ENCODE measurements around the gene SRL. TPM values are rescaled to one million over a fixed set of nuclear protein-coding genes. Genes with fewer than 3 reads are reported as not detected.

SRL gene
- total RNA-seq, 1 experiment from 2014 or later, result 0.11 TPM

DNA sequence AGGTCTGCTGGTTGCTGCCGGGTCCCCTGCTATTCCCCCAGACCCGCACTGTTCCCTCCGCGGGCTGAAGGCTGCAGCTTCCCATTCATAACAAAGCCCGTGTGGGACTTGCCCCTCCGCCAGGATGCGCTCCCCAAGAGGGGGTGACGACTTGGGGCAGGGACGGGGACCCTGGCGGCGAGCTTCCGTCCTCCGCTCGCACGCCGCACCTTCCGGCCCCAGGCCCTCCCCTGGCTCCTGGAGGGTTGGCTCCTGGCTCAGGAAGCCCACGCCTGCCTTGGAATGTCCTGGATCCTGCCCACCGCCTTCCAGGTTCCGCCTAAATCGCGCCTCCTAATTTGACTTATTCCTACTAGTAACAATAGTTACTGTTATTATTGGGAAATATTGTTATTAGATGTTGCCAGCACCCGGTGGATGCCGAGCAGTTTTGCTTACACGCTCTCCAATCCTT lies 32.0 kb upstream of the SRL start:
- H3K9me3 Mint-ChIP-seq, result no peaks in the 10 kb centered on the region
- ATAC-seq (peak; percentile 57), DNase-seq (ENCODE audit: low spot score) (peak; percentile 86)
- peaks cover 14% of the 10 kb centered on the region for H3K4me1 Mint-ChIP-seq
- H3K27ac Mint-ChIP-seq, result peak overlapping the region; percentile 97
- no peaks in the 10 kb centered on the region for H3K27me3 Mint-ChIP-seq (ENCODE audit: low read depth)
- H3K4me3 Mint-ChIP-seq, result peak overlapping the region; percentile 84
- ChIA-PET CTCF (interaction anchor here (0.6 to 5.4 kb wide), 41 partner anchors 9 to 358 kb away, joined by 3 to 70 read pairs (median 6); partner anchors contain the start of gene GLIS2), POLR2A (interaction anchor here (0.6 to 2.5 kb wide), 17 partner anchors 12 to 158 kb away, joined by 3 to 22 read pairs (median 5); partner anchors contain the start of genes ADCY9 and PAM16)
- H3K36me3 Mint-ChIP-seq, result no peaks in the 10 kb centered on the region
- TF ChIP-seq, protein P1, sequence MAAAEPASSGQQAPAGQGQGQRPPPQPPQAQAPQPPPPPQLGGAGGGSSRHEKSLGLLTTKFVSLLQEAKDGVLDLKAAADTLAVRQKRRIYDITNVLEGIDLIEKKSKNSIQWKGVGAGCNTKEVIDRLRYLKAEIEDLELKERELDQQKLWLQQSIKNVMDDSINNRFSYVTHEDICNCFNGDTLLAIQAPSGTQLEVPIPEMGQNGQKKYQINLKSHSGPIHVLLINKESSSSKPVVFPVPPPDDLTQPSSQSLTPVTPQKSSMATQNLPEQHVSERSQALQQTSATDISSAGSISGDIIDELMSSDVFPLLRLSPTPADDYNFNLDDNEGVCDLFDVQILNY (CRISPR knock-in tag; IDR thresholded peaks at IDR 0.05), result peak; percentile 77; the same call in 1 of the 2 replicates
- TF ChIP-seq, protein P2, sequence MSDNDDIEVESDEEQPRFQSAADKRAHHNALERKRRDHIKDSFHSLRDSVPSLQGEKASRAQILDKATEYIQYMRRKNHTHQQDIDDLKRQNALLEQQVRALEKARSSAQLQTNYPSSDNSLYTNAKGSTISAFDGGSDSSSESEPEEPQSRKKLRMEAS (CRISPR knock-in tag; IDR thresholded peaks at IDR 0.05), result peak; percentile 70
- 0 out of 2 replicates have a peak, but pooled peaks have one; percentile 29 for TF ChIP-seq ZNF423 (CRISPR knock-in tag; IDR thresholded peaks at IDR 0.05)
- TF ChIP-seq, protein P3, sequence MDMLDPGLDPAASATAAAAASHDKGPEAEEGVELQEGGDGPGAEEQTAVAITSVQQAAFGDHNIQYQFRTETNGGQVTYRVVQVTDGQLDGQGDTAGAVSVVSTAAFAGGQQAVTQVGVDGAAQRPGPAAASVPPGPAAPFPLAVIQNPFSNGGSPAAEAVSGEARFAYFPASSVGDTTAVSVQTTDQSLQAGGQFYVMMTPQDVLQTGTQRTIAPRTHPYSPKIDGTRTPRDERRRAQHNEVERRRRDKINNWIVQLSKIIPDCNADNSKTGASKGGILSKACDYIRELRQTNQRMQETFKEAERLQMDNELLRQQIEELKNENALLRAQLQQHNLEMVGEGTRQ (CRISPR knock-in tag; IDR thresholded peaks at IDR 0.05), result no peak
- 0 out of 2 replicates have a peak, but pooled peaks have one; percentile 45 for TF ChIP-seq ZNF317 (CRISPR knock-in tag; IDR thresholded peaks at IDR 0.05; ENCODE audit: borderline replicate concordance, low read depth)
- peak; percentile 73; the same call in 1 of the 2 replicates for TF ChIP-seq CREM (CRISPR knock-in tag; IDR thresholded peaks at IDR 0.05)
- TF ChIP-seq, protein P4, sequence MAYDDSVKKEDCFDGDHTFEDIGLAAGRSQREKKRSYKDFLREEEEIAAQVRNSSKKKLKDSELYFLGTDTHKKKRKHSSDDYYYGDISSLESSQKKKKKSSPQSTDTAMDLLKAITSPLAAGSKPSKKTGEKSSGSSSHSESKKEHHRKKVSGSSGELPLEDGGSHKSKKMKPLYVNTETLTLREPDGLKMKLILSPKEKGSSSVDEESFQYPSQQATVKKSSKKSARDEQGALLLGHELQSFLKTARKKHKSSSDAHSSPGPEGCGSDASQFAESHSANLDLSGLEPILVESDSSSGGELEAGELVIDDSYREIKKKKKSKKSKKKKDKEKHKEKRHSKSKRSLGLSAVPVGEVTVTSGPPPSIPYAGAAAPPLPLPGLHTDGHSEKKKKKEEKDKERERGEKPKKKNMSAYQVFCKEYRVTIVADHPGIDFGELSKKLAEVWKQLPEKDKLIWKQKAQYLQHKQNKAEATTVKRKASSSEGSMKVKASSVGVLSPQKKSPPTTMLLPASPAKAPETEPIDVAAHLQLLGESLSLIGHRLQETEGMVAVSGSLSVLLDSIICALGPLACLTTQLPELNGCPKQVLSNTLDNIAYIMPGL (CRISPR knock-in tag; IDR thresholded peaks at IDR 0.05), result peak; percentile 85
- peak; percentile 52; the same call in 1 of the 2 replicates for TF ChIP-seq ETV6 (CRISPR knock-in tag; IDR thresholded peaks at IDR 0.05)
- TF ChIP-seq, protein P5, sequence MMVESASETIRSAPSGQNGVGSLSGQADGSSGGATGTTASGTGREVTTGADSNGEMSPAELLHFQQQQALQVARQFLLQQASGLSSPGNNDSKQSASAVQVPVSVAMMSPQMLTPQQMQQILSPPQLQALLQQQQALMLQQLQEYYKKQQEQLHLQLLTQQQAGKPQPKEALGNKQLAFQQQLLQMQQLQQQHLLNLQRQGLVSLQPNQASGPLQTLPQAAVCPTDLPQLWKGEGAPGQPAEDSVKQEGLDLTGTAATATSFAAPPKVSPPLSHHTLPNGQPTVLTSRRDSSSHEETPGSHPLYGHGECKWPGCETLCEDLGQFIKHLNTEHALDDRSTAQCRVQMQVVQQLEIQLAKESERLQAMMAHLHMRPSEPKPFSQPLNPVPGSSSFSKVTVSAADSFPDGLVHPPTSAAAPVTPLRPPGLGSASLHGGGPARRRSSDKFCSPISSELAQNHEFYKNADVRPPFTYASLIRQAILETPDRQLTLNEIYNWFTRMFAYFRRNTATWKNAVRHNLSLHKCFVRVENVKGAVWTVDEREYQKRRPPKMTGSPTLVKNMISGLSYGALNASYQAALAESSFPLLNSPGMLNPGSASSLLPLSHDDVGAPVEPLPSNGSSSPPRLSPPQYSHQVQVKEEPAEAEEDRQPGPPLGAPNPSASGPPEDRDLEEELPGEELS (CRISPR knock-in tag; IDR thresholded peaks at IDR 0.05), result peak; percentile 72; the same call in 1 of the 2 replicates
- no peak for TF ChIP-seq SOX15 (CRISPR knock-in tag; IDR thresholded peaks at IDR 0.05)
- TF ChIP-seq, protein P6, sequence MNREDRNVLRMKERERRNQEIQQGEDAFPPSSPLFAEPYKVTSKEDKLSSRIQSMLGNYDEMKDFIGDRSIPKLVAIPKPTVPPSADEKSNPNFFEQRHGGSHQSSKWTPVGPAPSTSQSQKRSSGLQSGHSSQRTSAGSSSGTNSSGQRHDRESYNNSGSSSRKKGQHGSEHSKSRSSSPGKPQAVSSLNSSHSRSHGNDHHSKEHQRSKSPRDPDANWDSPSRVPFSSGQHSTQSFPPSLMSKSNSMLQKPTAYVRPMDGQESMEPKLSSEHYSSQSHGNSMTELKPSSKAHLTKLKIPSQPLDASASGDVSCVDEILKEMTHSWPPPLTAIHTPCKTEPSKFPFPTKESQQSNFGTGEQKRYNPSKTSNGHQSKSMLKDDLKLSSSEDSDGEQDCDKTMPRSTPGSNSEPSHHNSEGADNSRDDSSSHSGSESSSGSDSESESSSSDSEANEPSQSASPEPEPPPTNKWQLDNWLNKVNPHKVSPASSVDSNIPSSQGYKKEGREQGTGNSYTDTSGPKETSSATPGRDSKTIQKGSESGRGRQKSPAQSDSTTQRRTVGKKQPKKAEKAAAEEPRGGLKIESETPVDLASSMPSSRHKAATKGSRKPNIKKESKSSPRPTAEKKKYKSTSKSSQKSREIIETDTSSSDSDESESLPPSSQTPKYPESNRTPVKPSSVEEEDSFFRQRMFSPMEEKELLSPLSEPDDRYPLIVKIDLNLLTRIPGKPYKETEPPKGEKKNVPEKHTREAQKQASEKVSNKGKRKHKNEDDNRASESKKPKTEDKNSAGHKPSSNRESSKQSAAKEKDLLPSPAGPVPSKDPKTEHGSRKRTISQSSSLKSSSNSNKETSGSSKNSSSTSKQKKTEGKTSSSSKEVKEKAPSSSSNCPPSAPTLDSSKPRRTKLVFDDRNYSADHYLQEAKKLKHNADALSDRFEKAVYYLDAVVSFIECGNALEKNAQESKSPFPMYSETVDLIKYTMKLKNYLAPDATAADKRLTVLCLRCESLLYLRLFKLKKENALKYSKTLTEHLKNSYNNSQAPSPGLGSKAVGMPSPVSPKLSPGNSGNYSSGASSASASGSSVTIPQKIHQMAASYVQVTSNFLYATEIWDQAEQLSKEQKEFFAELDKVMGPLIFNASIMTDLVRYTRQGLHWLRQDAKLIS (CRISPR knock-in tag; IDR thresholded peaks at IDR 0.05; ENCODE audit: borderline replicate concordance), result no peak
- peak; percentile 73; the same call in 1 of the 2 replicates for TF ChIP-seq TEAD1 (CRISPR knock-in tag; IDR thresholded peaks at IDR 0.05)
- TF ChIP-seq, protein P7, sequence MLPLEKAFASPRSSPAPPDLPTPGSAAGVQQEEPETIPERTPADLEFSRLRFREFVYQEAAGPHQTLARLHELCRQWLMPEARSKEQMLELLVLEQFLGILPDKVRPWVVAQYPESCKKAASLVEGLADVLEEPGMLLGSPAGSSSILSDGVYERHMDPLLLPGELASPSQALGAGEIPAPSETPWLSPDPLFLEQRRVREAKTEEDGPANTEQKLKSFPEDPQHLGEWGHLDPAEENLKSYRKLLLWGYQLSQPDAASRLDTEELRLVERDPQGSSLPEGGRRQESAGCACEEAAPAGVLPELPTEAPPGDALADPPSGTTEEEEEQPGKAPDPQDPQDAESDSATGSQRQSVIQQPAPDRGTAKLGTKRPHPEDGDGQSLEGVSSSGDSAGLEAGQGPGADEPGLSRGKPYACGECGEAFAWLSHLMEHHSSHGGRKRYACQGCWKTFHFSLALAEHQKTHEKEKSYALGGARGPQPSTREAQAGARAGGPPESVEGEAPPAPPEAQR (CRISPR knock-in tag; IDR thresholded peaks at IDR 0.05), result peak; percentile 74; the same call in 1 of the 2 replicates
- no peak for TF ChIP-seq FOXJ3 (CRISPR knock-in tag; IDR thresholded peaks at IDR 0.05; ENCODE audit: borderline replicate concordance)
- TF ChIP-seq, protein P8, sequence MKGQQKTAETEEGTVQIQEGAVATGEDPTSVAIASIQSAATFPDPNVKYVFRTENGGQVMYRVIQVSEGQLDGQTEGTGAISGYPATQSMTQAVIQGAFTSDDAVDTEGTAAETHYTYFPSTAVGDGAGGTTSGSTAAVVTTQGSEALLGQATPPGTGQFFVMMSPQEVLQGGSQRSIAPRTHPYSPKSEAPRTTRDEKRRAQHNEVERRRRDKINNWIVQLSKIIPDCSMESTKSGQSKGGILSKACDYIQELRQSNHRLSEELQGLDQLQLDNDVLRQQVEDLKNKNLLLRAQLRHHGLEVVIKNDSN (CRISPR knock-in tag; IDR thresholded peaks at IDR 0.05), result no peak
- TF ChIP-seq ZNF121 (CRISPR knock-in tag; IDR thresholded peaks at IDR 0.05), result no peak
- TF ChIP-seq, protein P9, sequence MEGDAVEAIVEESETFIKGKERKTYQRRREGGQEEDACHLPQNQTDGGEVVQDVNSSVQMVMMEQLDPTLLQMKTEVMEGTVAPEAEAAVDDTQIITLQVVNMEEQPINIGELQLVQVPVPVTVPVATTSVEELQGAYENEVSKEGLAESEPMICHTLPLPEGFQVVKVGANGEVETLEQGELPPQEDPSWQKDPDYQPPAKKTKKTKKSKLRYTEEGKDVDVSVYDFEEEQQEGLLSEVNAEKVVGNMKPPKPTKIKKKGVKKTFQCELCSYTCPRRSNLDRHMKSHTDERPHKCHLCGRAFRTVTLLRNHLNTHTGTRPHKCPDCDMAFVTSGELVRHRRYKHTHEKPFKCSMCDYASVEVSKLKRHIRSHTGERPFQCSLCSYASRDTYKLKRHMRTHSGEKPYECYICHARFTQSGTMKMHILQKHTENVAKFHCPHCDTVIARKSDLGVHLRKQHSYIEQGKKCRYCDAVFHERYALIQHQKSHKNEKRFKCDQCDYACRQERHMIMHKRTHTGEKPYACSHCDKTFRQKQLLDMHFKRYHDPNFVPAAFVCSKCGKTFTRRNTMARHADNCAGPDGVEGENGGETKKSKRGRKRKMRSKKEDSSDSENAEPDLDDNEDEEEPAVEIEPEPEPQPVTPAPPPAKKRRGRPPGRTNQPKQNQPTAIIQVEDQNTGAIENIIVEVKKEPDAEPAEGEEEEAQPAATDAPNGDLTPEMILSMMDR (IDR thresholded peaks at IDR 0.05), result peak; percentile 59
- TF ChIP-seq, protein P10, sequence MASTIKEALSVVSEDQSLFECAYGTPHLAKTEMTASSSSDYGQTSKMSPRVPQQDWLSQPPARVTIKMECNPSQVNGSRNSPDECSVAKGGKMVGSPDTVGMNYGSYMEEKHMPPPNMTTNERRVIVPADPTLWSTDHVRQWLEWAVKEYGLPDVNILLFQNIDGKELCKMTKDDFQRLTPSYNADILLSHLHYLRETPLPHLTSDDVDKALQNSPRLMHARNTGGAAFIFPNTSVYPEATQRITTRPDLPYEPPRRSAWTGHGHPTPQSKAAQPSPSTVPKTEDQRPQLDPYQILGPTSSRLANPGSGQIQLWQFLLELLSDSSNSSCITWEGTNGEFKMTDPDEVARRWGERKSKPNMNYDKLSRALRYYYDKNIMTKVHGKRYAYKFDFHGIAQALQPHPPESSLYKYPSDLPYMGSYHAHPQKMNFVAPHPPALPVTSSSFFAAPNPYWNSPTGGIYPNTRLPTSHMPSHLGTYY (CRISPR knock-in tag; IDR thresholded peaks at IDR 0.05), result 0 out of 2 replicates have a peak, but pooled peaks have one; percentile 58
